HCT116 (cell line): ENCODE measurements around the gene PER2. TPM values are rescaled to one million over a fixed set of nuclear protein-coding genes. Genes with fewer than 3 reads are reported as not detected.

ENCODE experiments used
- ATAC-seq: fragments of 200-7000 bp; cut with Tn5 transposase; 2 replicates; pipeline ENCODE4 v1.9.1; 2020; ENCODE audit warnings: mild to moderate bottlenecking, moderate library complexity
- BruUV-seq: library from RNA; stranded (reverse); fragments of 400-500 nt; replicated peaks from 2 replicates; lab custom pipeline; 2021; lab: Mats Ljungman, UMichigan
- CTCF ChIA-PET: fragments of 300-600 bp; sonication (Branson Sonifier 250); formaldehyde crosslinking; loops from one replicate; lab custom pipeline; 2021; ENCODE audit warnings: antibody characterized with exemption; lab: Charles Lee
- POLR2A ChIA-PET: fragments of 300-600, 350-600 bp; sonication (Branson Sonifier 250); formaldehyde crosslinking; loops from one replicate; lab custom pipeline; 2021; ENCODE audit warnings: antibody characterized with exemption; lab: Charles Lee
- RAD21 ChIA-PET, 2 experiments: fragments of 300-600 bp; sonication (Branson Sonifier 250); formaldehyde crosslinking; loops; one replicate each; lab custom pipeline; 2023; ENCODE audit warnings: low total read pairs in 2 of 2; ENCODE audit not compliant: uncharacterized antibody in 2 of 2, unreplicated experiment in 2 of 2, low non-redundant PET in 1 of 2; lab: Charles Lee
- DNase-seq: peaks from one replicate; pipeline ENCODE4 v3.0.0-alpha.2; 2010; ENCODE audit warnings: low read depth, low spot score
- H2AFZ ChIP-seq: fragments of 200-600 bp; shearing (Covaris generic), sonication (generic); 2 replicates; pipeline ENCODE4 v1.6.1; 2017; ENCODE audit warnings: low read depth, mixed run types, mixed read lengths, antibody characterized with exemption, low read length; ENCODE audit not compliant: poor library complexity, severe bottlenecking
- H3K27ac ChIP-seq: 2 replicates; pipeline ENCODE4 v1.5.1; 2012; ENCODE audit warnings: low read depth, low read length
- H3K27me3 ChIP-seq: fragments of 200-600 bp; sonication (generic); 2 replicates; pipeline ENCODE4 v1.6.1; 2016; ENCODE audit warnings: mixed run types, low read length, mixed read lengths; ENCODE audit not compliant: insufficient read depth
- H3K36me3 ChIP-seq, 2 experiments: fragments of 200-500 bp in 1 of 2; fragments of 200-600 bp in 1 of 2; sonication (Bioruptor generic) in 1 of 2; sonication (generic) in 1 of 2; 2 replicates each; pipeline versions ENCODE4 v1.5.1 to v1.6.1; 2014 to 2016; ENCODE audit warnings: low read length in 2 of 2, inconsistent platforms in 1 of 2, mixed read lengths in 1 of 2, mixed run types in 1 of 2; ENCODE audit not compliant: insufficient read depth in 2 of 2, control insufficient read depth in 1 of 2
- H3K4me1 ChIP-seq, 2 experiments: fragments of 200-600 bp in 1 of 2; sonication (generic) in 1 of 2; 2 replicates each; pipeline versions ENCODE4 v1.5.1 to v1.6.1; 2012 to 2017; ENCODE audit warnings: low read length in 2 of 2, inconsistent platforms in 1 of 2, mild to moderate bottlenecking in 1 of 2, mixed read lengths in 1 of 2, mixed run types in 1 of 2, moderate library complexity in 1 of 2; ENCODE audit not compliant: insufficient read depth in 2 of 2, control insufficient read depth in 1 of 2
- H3K4me2 ChIP-seq: fragments of 200-600 bp; sonication (generic); 2 replicates; pipeline ENCODE4 v1.6.1; 2017; ENCODE audit warnings: mixed run types, low read length, mixed read lengths
- H3K4me3 ChIP-seq, 2 experiments: fragments of 200-600 bp in 1 of 2; sonication (generic) in 1 of 2; replicated peaks in 1 of 2; 2 replicates each; pipeline ENCODE4 v1.5.1; 2011 to 2016; ENCODE audit warnings: low read length in 2 of 2, control low read depth in 1 of 2, low read depth in 1 of 2, mild to moderate bottlenecking in 1 of 2, mixed read lengths in 1 of 2, mixed run types in 1 of 2
- H3K79me2 ChIP-seq: fragments of 200-600 bp; sonication (generic); 2 replicates; pipeline ENCODE4 v1.6.1; 2017; ENCODE audit warnings: mild to moderate bottlenecking, mixed run types, low read length, moderate library complexity, mixed read lengths; ENCODE audit not compliant: insufficient read depth
- H3K9ac ChIP-seq: fragments of 200-600 bp; sonication (generic); 2 replicates; pipeline ENCODE4 v1.6.1; 2016; ENCODE audit warnings: low read length, mixed read lengths
- H3K9me2 ChIP-seq: fragments of 200-600 bp; sonication (generic), shearing (Covaris generic); 2 replicates; pipeline ENCODE4 v1.6.1; 2017; ENCODE audit warnings: mixed run types, mild to moderate bottlenecking, moderate library complexity; ENCODE audit not compliant: insufficient read depth
- H3K9me3 ChIP-seq, 2 experiments: fragments of 200-500 bp in 1 of 2; fragments of 200-600 bp in 1 of 2; sonication (Bioruptor generic) in 1 of 2; sonication (generic) in 1 of 2; 2 replicates each; pipeline ENCODE4 v1.6.1; 2014 to 2017; ENCODE audit warnings: low read length in 2 of 2, mixed read lengths in 2 of 2, inconsistent platforms in 1 of 2, low read depth in 1 of 2, mild to moderate bottlenecking in 1 of 2, mixed run types in 1 of 2, moderate library complexity in 1 of 2; ENCODE audit not compliant: control insufficient read depth in 1 of 2, insufficient read depth in 1 of 2
- H4K20me1 ChIP-seq: fragments of 200-600 bp; sonication (generic), shearing (Covaris generic); 2 replicates; pipeline ENCODE4 v1.6.1; 2017; ENCODE audit warnings: mixed run types, mild to moderate bottlenecking, moderate library complexity; ENCODE audit not compliant: insufficient read depth
- CBX3 ChIP-seq: IDR thresholded peaks from 2 replicates; pipeline ENCODE4 v1.6.1; 2012; ENCODE audit warnings: low read depth
- EGR1 ChIP-seq: IDR thresholded peaks from 2 replicates; pipeline ENCODE4 v1.6.1; 2012; ENCODE audit warnings: low read depth
- ELF1 ChIP-seq: IDR thresholded peaks from 2 replicates; pipeline ENCODE4 v1.6.1; 2012; ENCODE audit warnings: low read depth, borderline replicate concordance
- EZH2 ChIP-seq: fragments of 200-600 bp; sonication (generic); IDR thresholded peaks from 2 replicates; pipeline ENCODE4 v1.6.1; 2017; ENCODE audit warnings: antibody characterized with exemption, mixed run types
- RAD21 ChIP-seq: IDR thresholded peaks from 2 replicates; pipeline ENCODE4 v1.6.1; 2012; ENCODE audit warnings: low read depth, mild to moderate bottlenecking
- REST ChIP-seq: IDR thresholded peaks from 2 replicates; pipeline ENCODE4 v1.6.1; 2012; ENCODE audit warnings: low read depth
- SIN3A ChIP-seq: IDR thresholded peaks from 2 replicates; pipeline ENCODE4 v1.6.1; 2012; ENCODE audit warnings: low read depth
- SP1 ChIP-seq: IDR thresholded peaks from 2 replicates; pipeline ENCODE4 v1.6.1; 2012; ENCODE audit warnings: low read depth
- TCF7L2 ChIP-seq: IDR thresholded peaks from 2 replicates; pipeline ENCODE4 v1.7.0; 2011; ENCODE audit warnings: borderline replicate concordance, inconsistent platforms; ENCODE audit not compliant: insufficient read depth, insufficient read length; ENCODE audit errors: extremely low read depth
- YY1 ChIP-seq: IDR thresholded peaks from 2 replicates; pipeline ENCODE4 v1.6.1; 2011; ENCODE audit warnings: low read length, low read depth, moderate library complexity, mild to moderate bottlenecking; ENCODE audit not compliant: insufficient replicate concordance; ENCODE audit errors: extremely low read depth
- intact Hi-C: fragments of 100-400 bp; cut with micrococcal nuclease; formaldehyde crosslinking; loops from 2 replicates; pipeline ENCODE4 v1.10.0; 2022
- total RNA-seq: library from RNA; stranded (reverse); gene quantifications from one replicate; pipeline ENCODE4 v1.2.1, GENCODE V29; 2021; ENCODE audit not compliant: unreplicated experiment

The PER2 gene
- total RNA-seq, 1 experiment from 2014 or later = 18.7 TPM

GRCh38 chr2:238326801-238327365 lies 38.5 kb upstream of the PER2 start:
- Histone ChIP-seq H3K4me3 (no peak overlapping the region), H3K4me2 (no peak overlapping the region), H4K20me1 (no peaks in the 10 kb centered on the region), H3K36me3 (peaks cover 3 to 15% of the 10 kb centered on the region in 2 experiments; a peak in 2 of 4 replicates), H3K9me2 (no peaks in the 10 kb centered on the region), H3K27ac (no peak overlapping the region), H3K9me3 (no peaks in the 10 kb centered on the region), H3K4me1 (peaks cover 0 to under 1% of the 10 kb centered on the region in 2 experiments; a peak in 1 of 4 replicates), H3K79me2 (peaks cover 9% of the 10 kb centered on the region), H3K9ac (no peak overlapping the region), H2AFZ (no peak overlapping the region), H3K27me3 (no peaks in the 10 kb centered on the region)
- no TSS peak for BruUV-seq
- CTCF ChIA-PET = no interaction called here
- no peak for DNase-seq
- POLR2A ChIA-PET = no interaction called here
- RAD21 ChIA-PET = no interaction called here
- ATAC-seq = no peak
- TF ChIP-seq ELF1 = no peak
- no peak for TF ChIP-seq RAD21
- no peak for TF ChIP-seq EZH2
- no peak for TF ChIP-seq TCF7L2
- no peak for TF ChIP-seq YY1
- no peak for TF ChIP-seq REST
- TF ChIP-seq CBX3 = no peak
- TF ChIP-seq EGR1 = no peak
- TF ChIP-seq SP1 = no peak
- no peak for TF ChIP-seq SIN3A
- intact Hi-C loops = no loop called here
